ENCODE measurements around the gene ABCA13. TPM values are rescaled to one million over a fixed set of nuclear protein-coding genes. Genes with fewer than 3 reads are reported as not detected.

Gene ABCA13
- total and polyA plus RNA-seq, 2 of the 4 experiments (the other 2 are of a cell fraction): under 0.01 to 0.07 TPM

GRCh38 chr7:48182718-48183369 is 11.6 kb downstream of the ABCA13 start:
- Histone ChIP-seq H2BK15ac (ENCODE audit: low read depth, low read length) (0 out of 3 replicates have a peak overlapping the region, but pooled peaks have one; percentile 1), H3K27me3 (ENCODE audit: control insufficient read depth, insufficient read depth, low read length) (no peaks in the 10 kb centered on the region), H3K56ac (ENCODE audit: extremely low read depth, insufficient read depth, low read length) (no peak overlapping the region), H3K18ac (ENCODE audit: low read depth, low read length) (peak overlapping the region; percentile 92; the same call in 1 of the 2 replicates), H2BK20ac (ENCODE audit: low read depth, low read length) (peak overlapping the region; percentile 63; the same call in 1 of the 2 replicates), H4K91ac (ENCODE audit: insufficient read depth, low read depth, low read length) (peak overlapping the region; percentile 12; the same call in 1 of the 2 replicates), H3K4me1 (ENCODE audit: control insufficient read depth, insufficient read depth, low read length) (peaks cover 9% of the 10 kb centered on the region; the same call in 1 of the 2 replicates), H3K79me1 (ENCODE audit: low read depth in 1 of 2, low read length in 2 of 2) (no peaks in the 10 kb centered on the region), H2AFZ (replicated peaks; ENCODE audit: low read length, poor library complexity) (peak overlapping the region; percentile 3), H2AK9ac (replicated peaks; ENCODE audit: low read depth, low read length, poor library complexity) (no peak overlapping the region), H3K27ac (ENCODE audit: insufficient read depth, low read length) (no peak overlapping the region), H3K23ac (ENCODE audit: low read depth, low read length) (0 out of 2 replicates have a peak overlapping the region, but pooled peaks have one; percentile 21), H4K8ac (ENCODE audit: low read depth in 2 of 2, low read length in 2 of 2) (peak overlapping the region in 1 of 2 experiments; percentile 51; a peak in 2 of 4 replicates), H3K9ac (ENCODE audit: low read depth, low read length) (no peak overlapping the region), H2BK120ac (ENCODE audit: low read depth, low read length) (peak overlapping the region; percentile 53), H3K36me3 (ENCODE audit: control insufficient read depth, insufficient read depth, low read length) (no peaks in the 10 kb centered on the region), H3K9me1 (ENCODE audit: insufficient read depth, low read length) (peaks cover 14% of the 10 kb centered on the region), H2BK5ac (ENCODE audit: low read depth, low read length, poor library complexity, severe bottlenecking) (peak overlapping the region; percentile 44), H4K5ac (ENCODE audit: low read depth, low read length) (peak overlapping the region; percentile 19; the same call in 1 of the 2 replicates), H3K14ac (replicated peaks; ENCODE audit: low read depth, low read length) (peak overlapping the region; percentile 57), H3K9me3 (ENCODE audit: control insufficient read depth, insufficient read depth, low read length) (no peaks in the 10 kb centered on the region), H3K4me2 (ENCODE audit: low read depth, low read length) (peak overlapping the region; percentile 36; the same call in 1 of the 2 replicates), H2AK5ac (ENCODE audit: low read depth, low read length) (no peak overlapping the region), H4K20me1 (ENCODE audit: insufficient read depth, low read length) (no peaks in the 10 kb centered on the region), H3K4me3 (ENCODE audit: insufficient read depth, low read depth, low read length) (no peak overlapping the region), H3K4ac (ENCODE audit: low read depth, low read length) (peak overlapping the region; percentile 20; the same call in 1 of the 2 replicates)
- WGBS, 2 experiments (ENCODE audit: extremely low coverage in 2 of 2, insufficient read length in 1 of 2): no CpG with 5 or more reads among the region's 3 CpGs
- intact Hi-C loops (cut with micrococcal nuclease): no loop called here
- peak; percentile 65 for ATAC-seq (ENCODE audit: low read depth)
- TF ChIP-seq RCOR1 (IDR thresholded peaks at IDR 0.05; ENCODE audit: insufficient replicate concordance, low read length) (no peak), FOS (IDR thresholded peaks at IDR 0.05; ENCODE audit: low read depth, low read length) (peak; percentile 21; the same call in 1 of the 2 replicates)
- dilution Hi-C loops (cut with HindIII; ENCODE audit: low sequenced_read_pairs, unreplicated experiment): no loop called here
- peak; percentile 70 for DNase-seq
- no TSS peak for BruUV-seq (replicated peaks)
- in situ Hi-C loops (cut with MboI; ENCODE audit: low sequenced_read_pairs): no loop called here
- ChIA-PET POLR2A (ENCODE audit: unreplicated experiment) (no interaction called here), CTCF (interaction anchor here (1.0 kb wide), 1 partner anchor 9 kb away, joined by 3 read pairs; no protein-coding TSS in a partner anchor)
